ENCODE measurements around the gene PDCD7.

- TF ChIP-seq CTCF (IDR thresholded peaks at IDR 0.05) (no peak), POLR2AphosphoS5 (IDR thresholded peaks at IDR 0.05; ENCODE audit: low read depth, low read length) (no peak), REST (IDR thresholded peaks at IDR 0.05; ENCODE audit: insufficient read depth in 1 of 2, low read depth in 2 of 2, low read length in 1 of 2) (no peak)
These were observed 45.0 kb downstream of the PDCD7 start for GRCh38 chr15:65088643-65089021.

Measured in Panc1 (cell line).